OCI-LY1 (cell line): ENCODE data around the gene PDCL2.

Source experiments
- EZH2 ChIP-seq: fragments of 200-600 bp; sonication (generic), shearing (Covaris generic); IDR thresholded peaks from 2 replicates; pipeline ENCODE4 v1.8.0; 2017; ENCODE audit warnings: borderline replicate concordance, mixed run types, mild to moderate bottlenecking, antibody characterized with exemption, low read length, moderate library complexity, mixed read lengths
- TF ChIP-seq, protein P1 (sequence below): fragments of 200-600 bp; sonication (generic), shearing (Covaris generic); IDR thresholded peaks from 2 replicates; pipeline ENCODE4 v1.5.1; 2017; ENCODE audit warnings: mild to moderate bottlenecking, antibody characterized with exemption, low read length, moderate library complexity, mixed read lengths

DNA sequence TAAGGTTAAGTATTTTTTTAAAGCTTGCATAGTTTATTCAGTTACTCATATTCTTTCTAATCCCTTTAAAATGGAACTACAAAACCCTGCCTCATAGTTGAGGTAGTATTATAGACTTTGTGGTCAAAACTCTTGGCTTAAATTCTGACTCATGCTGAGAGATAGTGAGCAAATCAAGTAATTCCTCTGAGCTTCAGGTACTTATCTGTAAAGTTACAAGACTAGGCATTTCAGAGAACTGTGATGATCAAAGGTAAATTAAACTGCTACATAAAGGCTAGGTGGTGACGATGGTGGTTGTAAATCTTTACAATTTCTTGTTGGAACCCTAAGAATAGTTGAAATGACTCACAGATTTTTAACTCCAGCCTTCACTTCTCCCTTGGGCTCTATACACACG lies 42.2 kb downstream of the PDCL2 start:
- TF ChIP-seq, protein P1, sequence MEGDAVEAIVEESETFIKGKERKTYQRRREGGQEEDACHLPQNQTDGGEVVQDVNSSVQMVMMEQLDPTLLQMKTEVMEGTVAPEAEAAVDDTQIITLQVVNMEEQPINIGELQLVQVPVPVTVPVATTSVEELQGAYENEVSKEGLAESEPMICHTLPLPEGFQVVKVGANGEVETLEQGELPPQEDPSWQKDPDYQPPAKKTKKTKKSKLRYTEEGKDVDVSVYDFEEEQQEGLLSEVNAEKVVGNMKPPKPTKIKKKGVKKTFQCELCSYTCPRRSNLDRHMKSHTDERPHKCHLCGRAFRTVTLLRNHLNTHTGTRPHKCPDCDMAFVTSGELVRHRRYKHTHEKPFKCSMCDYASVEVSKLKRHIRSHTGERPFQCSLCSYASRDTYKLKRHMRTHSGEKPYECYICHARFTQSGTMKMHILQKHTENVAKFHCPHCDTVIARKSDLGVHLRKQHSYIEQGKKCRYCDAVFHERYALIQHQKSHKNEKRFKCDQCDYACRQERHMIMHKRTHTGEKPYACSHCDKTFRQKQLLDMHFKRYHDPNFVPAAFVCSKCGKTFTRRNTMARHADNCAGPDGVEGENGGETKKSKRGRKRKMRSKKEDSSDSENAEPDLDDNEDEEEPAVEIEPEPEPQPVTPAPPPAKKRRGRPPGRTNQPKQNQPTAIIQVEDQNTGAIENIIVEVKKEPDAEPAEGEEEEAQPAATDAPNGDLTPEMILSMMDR: no peak
- TF ChIP-seq EZH2: no peak
